Osteoblast (primary cell): Measurements from ENCODE around the gene GAPDH. TPM values are rescaled to one million over a fixed set of nuclear protein-coding genes. Genes with fewer than 3 reads are reported as not detected.

Source experiments
- DNase-seq: peaks from one replicate; pipeline ENCODE4 v3.0.0; 2011; ENCODE audit warnings: low spot score, mixed read lengths; ENCODE audit not compliant: insufficient read length; ENCODE audit errors: missing footprints
- H2AFZ ChIP-seq: 2 replicates; pipeline ENCODE4 v1.6.0; 2011; ENCODE audit warnings: mild to moderate bottlenecking, low read length
- H3K27ac ChIP-seq: 2 replicates; pipeline ENCODE4 v1.5.1; 2011; ENCODE audit warnings: mild to moderate bottlenecking, low read depth, low read length, moderate library complexity
- H3K27me3 ChIP-seq: 2 replicates; pipeline ENCODE4 v1.6.0; 2012; ENCODE audit warnings: mild to moderate bottlenecking, control low read depth, inconsistent platforms, low read length, moderate library complexity; ENCODE audit not compliant: insufficient read depth
- H3K36me3 ChIP-seq: 2 replicates; pipeline ENCODE4 v1.5.1; 2011; ENCODE audit warnings: mild to moderate bottlenecking, low read length, control low read depth, moderate library complexity; ENCODE audit not compliant: insufficient read depth
- H3K4me1 ChIP-seq: 2 replicates; pipeline ENCODE4 v1.5.1; 2011; ENCODE audit warnings: mild to moderate bottlenecking, low read length, control low read depth, moderate library complexity; ENCODE audit not compliant: insufficient read depth
- H3K4me2 ChIP-seq: 2 replicates; pipeline ENCODE4 v1.6.0; 2011; ENCODE audit warnings: mild to moderate bottlenecking, low read length; ENCODE audit not compliant: insufficient read depth
- H3K4me3 ChIP-seq: fragments of 200-600 bp; sonication (generic); 3 replicates; pipeline ENCODE4 v1.5.1; 2012; ENCODE audit warnings: mild to moderate bottlenecking, low read length, inconsistent platforms; ENCODE audit not compliant: insufficient read depth
- H3K79me2 ChIP-seq: 2 replicates; pipeline ENCODE4 v1.6.0; 2012; ENCODE audit warnings: mild to moderate bottlenecking, low read length, control low read depth, inconsistent platforms; ENCODE audit not compliant: insufficient read depth
- H3K9me3 ChIP-seq: 2 replicates; pipeline ENCODE4 v1.5.1; 2011; ENCODE audit warnings: low read depth, low read length, control low read depth
- H4K20me1 ChIP-seq: 2 replicates; pipeline ENCODE4 v1.6.0; 2012; ENCODE audit warnings: mild to moderate bottlenecking, low read length, control low read depth; ENCODE audit not compliant: insufficient read depth
- CTCF ChIP-seq: IDR thresholded peaks from 2 replicates; pipeline ENCODE4 v1.5.1; 2011; ENCODE audit warnings: mild to moderate bottlenecking, low read depth, low read length, moderate library complexity; ENCODE audit errors: extremely low read depth
- total RNA-seq: library from RNA; depleted of rRNA; stranded (reverse); fragments of >200 nt; gene quantifications from 2 replicates; pipeline ENCODE4 v1.2.3, GENCODE V29; 2012

The GAPDH gene
- total RNA-seq, 1 donor, result 5,173 TPM

- no peak overlapping the region for H3K4me3 ChIP-seq
- no peak overlapping the region for H3K27ac ChIP-seq
- no peaks in the 10 kb centered on the region for H3K79me2 ChIP-seq
- no peak overlapping the region for H3K4me2 ChIP-seq
- no peaks in the 10 kb centered on the region for H3K27me3 ChIP-seq
- peaks cover 88% of the 10 kb centered on the region for H3K36me3 ChIP-seq
- DNase-seq, result no peak
- H4K20me1 ChIP-seq, result no peaks in the 10 kb centered on the region
- no peak overlapping the region for H2AFZ ChIP-seq
- TF ChIP-seq CTCF, result no peak
- no peaks in the 10 kb centered on the region for H3K9me3 ChIP-seq
- H3K4me1 ChIP-seq, result no peaks in the 10 kb centered on the region
Measured at GRCh38 chr12:6522193-6522592, 12.1 kb upstream of the GAPDH start.

- TF ChIP-seq CTCF, result no peak
- Histone ChIP-seq H3K27ac (no peak overlapping the region), H3K36me3 (peaks cover 90% of the 10 kb centered on the region)
Measured at GRCh38 chr12:6523708-6524107, 10.6 kb upstream of the GAPDH start.

GRCh38 chr12:6524648-6525047 is 9.7 kb upstream of the GAPDH start:
- no peaks in the 10 kb centered on the region for H4K20me1 ChIP-seq
- no peak for TF ChIP-seq CTCF
- DNase-seq, result no peak

More at GRCh38 chr12:6523708-6524107, 10.6 kb upstream of the GAPDH start:
- Histone ChIP-seq H3K27me3 (no peaks in the 10 kb centered on the region), H3K4me2 (no peak overlapping the region), H2AFZ (no peak overlapping the region), H3K4me1 (no peaks in the 10 kb centered on the region), H4K20me1 (no peaks in the 10 kb centered on the region), H3K4me3 (no peak overlapping the region), H3K9me3 (no peaks in the 10 kb centered on the region), H3K79me2 (no peaks in the 10 kb centered on the region)
- no peak for DNase-seq

DNA sequence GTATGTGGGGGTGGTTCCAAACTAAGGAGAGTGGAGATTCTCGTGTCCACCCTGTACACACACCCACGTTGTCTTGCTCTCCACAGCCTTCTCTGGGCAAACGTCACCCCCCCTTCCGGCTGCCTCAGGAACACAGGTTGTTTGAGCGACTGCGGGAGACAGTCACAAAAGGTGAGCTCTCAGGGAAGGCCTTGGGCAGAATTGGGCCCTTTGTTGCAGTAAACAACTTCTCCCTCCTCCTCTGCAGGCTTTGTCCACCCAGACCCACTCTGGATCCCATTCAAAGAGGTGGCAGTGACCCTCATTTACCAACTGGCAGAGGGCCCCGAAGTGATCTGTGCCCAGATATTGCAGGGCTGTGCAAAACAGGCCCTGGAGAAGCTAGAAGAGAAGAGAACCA is 8.1 kb upstream of the GAPDH start:
- H3K9me3 ChIP-seq, result no peaks in the 10 kb centered on the region
- no peak for TF ChIP-seq CTCF
- no peak overlapping the region for H2AFZ ChIP-seq
- no peak overlapping the region for H3K4me2 ChIP-seq
- no peaks in the 10 kb centered on the region for H3K79me2 ChIP-seq
- H3K27ac ChIP-seq, result no peak overlapping the region
- DNase-seq, result no peak
- no peak overlapping the region for H3K4me3 ChIP-seq
- peaks cover 96% of the 10 kb centered on the region for H3K36me3 ChIP-seq
- H3K4me1 ChIP-seq, result no peaks in the 10 kb centered on the region
- H4K20me1 ChIP-seq, result no peaks in the 10 kb centered on the region
- H3K27me3 ChIP-seq, result no peaks in the 10 kb centered on the region

More at GRCh38 chr12:6524648-6525047, 9.7 kb upstream of the GAPDH start:
- Histone ChIP-seq H3K79me2 (no peaks in the 10 kb centered on the region), H2AFZ (no peak overlapping the region), H3K4me1 (no peaks in the 10 kb centered on the region), H3K9me3 (no peaks in the 10 kb centered on the region), H3K4me2 (no peak overlapping the region), H3K36me3 (peaks cover 91% of the 10 kb centered on the region), H3K27me3 (no peaks in the 10 kb centered on the region), H3K4me3 (no peak overlapping the region), H3K27ac (no peak overlapping the region)
